HG03196 (cell line): ENCODE data around the gene CYB5R2.
A peak's percentile ranks its signal among the peaks of the same experiment; 100 is the strongest.
"Not testable (repeated sequence)": the region's sequence is repeated elsewhere in the genome, so short reads cannot be mapped to it uniquely, and the experiment has no call there.

Source experiments
- ATAC-seq: cut with Tn5 transposase; IDR thresholded peaks from one replicate; pipeline ENCODE4 v1.9.1; 2021; ENCODE audit not compliant: unreplicated experiment

Gene CYB5R2

GRCh38 chr11:7670641-7671040 is 2.7 kb downstream of the CYB5R2 start:
- no peak for ATAC-seq

GRCh38 chr11:7668911-7669310 is 4.4 kb downstream of the CYB5R2 start:
- no peak for ATAC-seq

- no peak for ATAC-seq
Observed at GRCh38 chr11:7668464-7668863, 4.8 kb downstream of the CYB5R2 start.

GRCh38 chr11:7667460-7667859 is 5.8 kb downstream of the CYB5R2 start:
- no peak for ATAC-seq

DNA sequence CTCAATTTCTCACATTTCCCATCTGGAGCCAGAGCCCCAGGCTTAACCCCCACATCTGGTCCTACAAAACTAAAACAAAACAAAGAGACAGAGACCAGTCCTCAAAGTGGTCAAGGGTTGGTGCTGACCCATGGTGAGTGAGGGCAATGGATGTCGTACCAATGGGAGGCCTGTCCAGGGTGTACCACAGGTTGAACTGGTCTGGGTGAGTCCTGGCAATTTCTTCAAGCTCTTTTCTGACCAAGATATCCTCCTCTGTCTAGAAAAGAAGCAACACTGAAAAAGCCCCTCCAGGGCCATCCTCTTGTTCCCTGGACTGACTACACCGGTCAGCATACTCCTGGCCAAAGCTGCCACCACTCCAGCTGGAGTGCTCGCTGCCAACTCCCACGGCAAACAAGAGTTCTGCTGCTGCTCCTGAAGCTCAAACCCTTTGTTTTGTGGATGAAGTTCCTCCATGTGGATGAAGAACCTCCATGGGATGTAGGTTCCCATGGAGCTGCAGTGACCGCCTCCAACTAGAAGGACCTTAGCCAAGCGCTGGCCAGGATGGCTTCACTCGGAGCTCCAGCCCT is 6.9 kb downstream of the CYB5R2 start:
- no peak for ATAC-seq

DNA sequence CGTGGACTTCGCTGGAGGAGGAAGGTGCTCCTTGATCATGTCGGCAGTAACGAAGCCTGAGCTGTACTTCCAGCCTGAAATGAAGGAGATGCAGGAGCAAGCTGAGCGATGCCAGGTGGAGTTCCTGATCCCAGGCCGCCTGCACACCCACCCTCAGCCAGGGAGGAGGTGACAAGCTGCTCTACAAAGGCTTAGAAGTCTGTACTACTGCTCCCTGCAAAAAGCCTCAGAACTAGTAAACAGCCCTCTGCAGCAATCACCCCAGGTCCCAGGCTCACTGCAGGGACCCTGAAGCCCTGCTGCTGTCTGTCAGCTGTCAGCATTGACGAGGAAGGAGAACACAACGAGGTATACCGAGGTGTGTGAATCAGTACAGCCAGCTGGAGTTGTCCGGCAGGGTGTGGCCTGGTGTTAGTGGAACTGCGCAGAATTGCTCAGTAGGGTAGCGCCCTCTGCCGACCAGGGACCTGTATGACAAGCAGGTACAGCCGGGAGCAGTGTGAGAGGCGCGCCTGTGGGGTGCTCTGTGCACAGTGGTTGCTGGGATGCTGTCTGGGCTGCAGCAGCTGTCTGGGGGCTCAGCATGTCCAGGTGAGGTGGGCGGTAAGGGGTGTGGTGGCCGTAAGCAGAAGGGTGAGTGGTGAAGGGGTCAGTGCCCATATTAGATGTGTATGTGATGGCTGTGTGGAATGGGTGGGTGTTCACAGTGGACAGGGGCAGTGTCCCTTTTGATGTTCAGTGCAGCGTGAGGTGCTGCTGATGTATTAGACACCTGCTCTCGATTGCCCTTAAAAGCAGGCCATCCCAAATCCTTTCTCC is 7.6 kb downstream of the CYB5R2 start:
- ATAC-seq, result peak; percentile 92

- ATAC-seq, result no peak
Observed at GRCh38 chr11:7664867-7665266, 8.4 kb downstream of the CYB5R2 start.

- not testable (repeated sequence) for ATAC-seq
Observed at GRCh38 chr11:7663531-7663930, 9.8 kb downstream of the CYB5R2 start.

DNA sequence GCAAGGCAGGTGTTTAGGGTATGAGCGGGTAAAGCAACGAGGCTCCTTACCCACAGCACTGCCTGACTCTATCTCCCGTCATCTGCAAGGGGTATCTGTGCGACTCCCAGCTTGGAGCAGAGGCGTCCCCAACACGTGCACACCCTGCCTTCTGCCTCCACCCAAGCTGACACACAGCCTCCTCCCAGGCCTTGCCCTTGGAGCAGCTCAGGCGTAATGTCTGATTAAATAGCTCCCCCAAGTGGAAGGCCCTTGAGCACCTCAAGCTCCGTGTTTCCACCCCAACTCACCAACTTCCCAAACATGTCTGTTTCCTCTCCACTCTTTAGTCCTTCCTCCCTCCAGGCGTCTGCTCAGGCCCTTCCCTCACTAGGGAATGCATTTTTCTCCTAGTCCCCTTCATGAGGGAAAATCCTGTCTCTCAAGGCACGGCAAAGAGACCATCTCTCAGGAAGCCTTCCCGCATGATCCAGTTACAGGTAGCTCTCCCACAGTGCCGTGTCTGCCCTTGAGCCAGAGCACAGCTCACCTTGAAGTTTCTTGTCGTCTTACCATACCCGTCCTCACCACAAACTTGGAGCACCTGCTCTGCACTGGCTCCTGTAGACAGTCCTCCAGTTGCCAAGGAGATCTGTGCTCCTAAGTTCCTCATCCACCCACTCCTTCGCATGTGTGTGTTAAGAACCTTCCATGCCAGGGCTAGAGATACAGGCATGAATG is 15.8 kb downstream of the CYB5R2 start:
- no peak for ATAC-seq

- no peak for ATAC-seq
Observed at GRCh38 chr11:7656704-7657103, 16.6 kb downstream of the CYB5R2 start.

GRCh38 chr11:7655253-7656217 is 17.8 kb downstream of the CYB5R2 start:
- ATAC-seq, result no peak

DNA sequence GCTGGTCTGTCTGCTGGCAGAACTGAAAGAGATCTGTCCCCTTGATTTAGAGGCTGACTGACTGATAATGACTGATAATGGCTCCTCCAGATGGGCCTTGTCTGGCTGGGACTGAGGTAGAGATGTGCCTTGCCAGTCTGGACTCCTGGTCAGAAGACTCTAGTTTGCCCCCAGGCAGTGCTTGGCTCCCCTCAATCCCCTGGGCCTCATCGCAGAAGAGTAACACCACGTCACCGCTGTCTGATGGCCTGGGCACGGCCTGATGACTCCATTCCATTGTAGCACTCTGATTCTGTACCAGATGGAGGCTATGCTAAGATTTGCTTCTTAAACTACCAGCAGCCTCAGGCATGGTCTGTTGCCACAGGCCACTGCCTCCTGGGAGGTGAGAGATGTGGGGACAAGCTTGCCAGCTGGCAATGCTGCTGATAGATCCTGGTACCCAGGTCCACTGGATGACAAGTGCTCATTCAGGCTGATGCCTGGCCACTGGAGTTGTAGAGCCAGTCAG is 19.1 kb downstream of the CYB5R2 start:
- no peak for ATAC-seq

DNA sequence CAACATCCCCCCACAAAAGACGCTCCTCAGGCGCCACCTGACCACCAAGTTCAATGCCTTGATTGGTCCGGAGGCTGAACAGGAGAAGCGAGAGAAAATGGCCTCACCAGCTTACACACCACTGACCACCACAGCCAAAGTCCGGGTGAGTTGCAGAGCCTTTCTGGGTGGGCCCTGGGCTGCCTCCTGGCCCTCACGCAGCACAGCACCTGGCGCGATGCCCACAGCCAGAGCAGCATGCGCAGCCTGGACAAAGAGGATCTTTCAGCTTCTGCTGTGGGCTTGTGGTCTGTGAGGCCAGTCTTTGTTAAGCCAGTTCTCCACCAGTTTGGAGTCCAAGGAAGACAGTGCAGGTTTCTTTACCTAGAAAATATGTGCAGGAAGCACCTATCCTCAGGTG is 21.6 kb downstream of the CYB5R2 start:
- no peak for ATAC-seq

DNA sequence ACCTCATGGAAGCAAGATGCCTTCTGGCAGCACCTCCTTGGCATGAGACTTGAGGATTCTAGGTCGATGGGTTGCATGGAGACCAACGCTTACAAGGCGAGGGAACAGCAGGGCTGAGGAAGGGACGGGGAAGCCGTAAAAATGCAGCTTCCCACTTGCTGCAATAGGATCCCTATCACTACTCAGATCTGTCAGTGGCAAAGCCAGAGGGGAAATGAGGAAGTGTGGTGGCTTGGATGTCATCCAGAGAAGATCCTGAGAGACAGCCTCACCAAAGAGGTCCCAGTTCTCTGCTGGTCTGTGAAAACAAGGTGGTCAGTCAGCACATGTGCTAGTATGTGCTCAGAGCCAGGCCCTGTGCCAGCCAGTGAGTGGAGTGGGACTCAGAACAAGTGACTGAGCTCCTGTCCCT is 22.2 kb downstream of the CYB5R2 start:
- ATAC-seq, result no peak

DNA sequence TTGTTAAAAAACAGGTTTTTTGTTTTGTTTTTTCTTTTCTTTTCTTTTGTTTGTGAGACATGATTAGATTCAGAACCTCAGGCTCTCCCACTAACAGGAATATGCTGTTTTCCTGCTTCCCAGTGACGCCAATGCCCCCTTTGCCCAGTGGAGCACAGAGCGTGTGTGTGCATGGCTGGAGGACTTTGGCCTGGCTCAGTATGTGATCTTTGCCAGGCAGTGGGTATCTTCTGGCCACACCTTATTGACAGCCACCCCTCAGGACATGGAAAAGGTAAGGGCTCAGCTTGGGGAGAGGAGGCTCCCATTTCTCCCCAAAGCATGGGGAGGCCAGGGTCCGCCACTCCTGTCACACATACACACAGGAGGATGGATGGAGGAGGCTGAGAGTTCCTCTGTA is 25.0 kb downstream of the CYB5R2 start:
- no peak for ATAC-seq

GRCh38 chr11:7646866-7647265 is 26.4 kb downstream of the CYB5R2 start:
- no peak for ATAC-seq

DNA sequence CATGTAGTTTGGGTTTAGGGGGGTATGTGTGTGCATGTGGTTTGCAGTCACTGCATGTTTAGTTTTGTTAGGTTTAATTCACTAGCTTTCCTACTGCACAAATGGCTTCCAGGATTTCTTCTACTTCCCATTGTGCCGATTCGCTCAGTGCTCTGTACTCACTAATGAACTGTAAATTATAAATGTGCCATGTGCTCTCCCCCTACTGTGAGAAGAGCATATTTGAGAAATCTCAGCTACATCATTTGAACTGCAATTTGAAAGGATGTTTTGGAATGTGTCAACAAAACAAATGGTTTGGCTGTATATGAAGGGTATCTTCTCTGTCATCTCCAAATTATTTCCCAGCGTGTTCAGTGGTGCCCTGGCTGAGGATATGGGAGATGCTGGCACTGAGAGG is 28.1 kb downstream of the CYB5R2 start:
- no peak for ATAC-seq

DNA sequence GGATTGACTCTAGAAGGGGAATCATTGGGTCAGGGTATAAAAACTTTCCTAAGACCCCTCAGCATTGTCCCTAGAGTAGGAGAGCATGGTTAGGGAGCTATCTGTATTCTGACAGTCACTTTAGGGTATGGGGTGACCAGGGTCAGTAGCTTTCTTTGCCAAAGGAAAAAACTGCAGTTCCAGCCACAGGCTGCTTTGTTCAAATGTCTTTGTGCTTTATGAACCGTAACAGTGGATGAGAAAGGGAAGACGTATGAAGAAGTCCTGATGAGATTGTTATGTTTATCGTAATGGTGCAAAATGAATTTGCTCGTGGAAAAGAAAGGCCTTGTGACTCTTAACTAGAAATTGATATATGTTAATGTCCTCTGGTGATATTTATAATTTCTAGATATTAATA is 30.0 kb downstream of the CYB5R2 start:
- ATAC-seq, result no peak

GRCh38 chr11:7642747-7643146 is 30.6 kb downstream of the CYB5R2 start:
- no peak for ATAC-seq

DNA sequence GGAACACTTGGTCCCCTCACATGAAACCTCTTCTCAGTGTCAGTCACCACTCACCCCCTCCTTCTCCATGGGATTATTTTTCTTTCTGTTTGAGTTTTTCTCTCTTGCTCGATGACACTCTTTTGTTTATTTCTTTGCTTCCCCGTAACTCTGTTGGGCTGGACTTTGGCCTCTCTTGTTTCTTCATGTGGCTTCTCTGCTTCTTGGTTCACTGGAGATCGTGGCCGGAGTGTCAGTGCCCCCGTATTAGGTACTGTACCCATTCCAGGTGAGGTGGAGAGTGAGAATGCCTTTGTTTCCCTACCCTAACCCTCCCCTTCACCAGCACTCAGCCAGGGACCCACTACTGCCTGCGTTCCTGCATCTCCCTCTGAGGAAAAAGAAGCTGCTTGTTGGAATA is 32.5 kb downstream of the CYB5R2 start:
- ATAC-seq, result no peak

GRCh38 chr11:7639643-7640025 is 33.7 kb downstream of the CYB5R2 start:
- ATAC-seq, result no peak
